Neural progenitor cell (in vitro differentiated cells): ENCODE results near the gene REC114.

Source experiments
- EZH2 ChIP-seq: fragments of 200-600 bp; sonication (generic); IDR thresholded peaks from 2 replicates; pipeline ENCODE4 v1.6.1; 2017; ENCODE audit warnings: antibody characterized with exemption, mild to moderate bottlenecking, moderate library complexity
- EZH2phosphoT487 ChIP-seq: fragments of 200-600 bp; sonication (generic); IDR thresholded peaks from 2 replicates; pipeline ENCODE4 v1.6.1; 2017; ENCODE audit warnings: antibody characterized with exemption

GRCh38 chr15:73455876-73456275, 12.9 kb downstream of the REC114 start:
- no peak for TF ChIP-seq EZH2
- no peak for TF ChIP-seq EZH2phosphoT487
